Suprapubic skin (tissue), 4 donors: Measurements from ENCODE around the gene CCSER1. TPM values are rescaled to one million over a fixed set of nuclear protein-coding genes. Genes with fewer than 3 reads are reported as not detected.

Experiments
- DNase-seq, 2 donors: peaks; one replicate each; pipeline ENCODE4 v3.0.0-alpha.2; 2019; ENCODE audit warnings: low spot score in 2 of 2
- H3K27ac ChIP-seq: fragments of 200-600 bp; sonication (generic); one replicate; pipeline ENCODE4 v1.5.1; 2019
- H3K27me3 ChIP-seq: fragments of 200-600 bp; sonication (generic); one replicate; pipeline ENCODE4 v1.5.1; 2019
- H3K36me3 ChIP-seq: fragments of 200-600 bp; sonication (generic); one replicate; pipeline ENCODE4 v1.5.1; 2019
- H3K4me1 ChIP-seq: fragments of 200-600 bp; sonication (generic); one replicate; pipeline ENCODE4 v1.5.1; 2019
- H3K4me3 ChIP-seq: fragments of 200-600 bp; sonication (generic); one replicate; pipeline ENCODE4 v1.5.1; 2019; ENCODE audit warnings: mild to moderate bottlenecking
- H3K9me3 ChIP-seq: fragments of 200-600 bp; sonication (generic); one replicate; pipeline ENCODE4 v1.5.1; 2019
- EP300 ChIP-seq: sonication (generic); formaldehyde crosslinking; IDR thresholded peaks from one replicate; pipeline ENCODE4 v1.6.1; 2017; ENCODE audit warnings: antibody characterized with exemption
- POLR2A ChIP-seq, 2 donors: fragments of 450-650 bp; IDR thresholded peaks; one replicate each; pipeline ENCODE4 v1.6.1; 2017; ENCODE audit warnings: antibody characterized with exemption in 2 of 2, mild to moderate bottlenecking in 2 of 2, moderate library complexity in 2 of 2
- POLR2AphosphoS5 ChIP-seq, 3 donors: sonication (generic); formaldehyde crosslinking; IDR thresholded peaks; one replicate each; pipeline ENCODE4 v1.6.1; 2017; ENCODE audit warnings: antibody characterized with exemption in 3 of 3
- WGBS: methylation state at CpG from one replicate; pipeline ENCODE4 v1.1.5; 2018; 5-methylcytosine and 5-hydroxymethylcytosine counted together
- total RNA-seq, 4 donors: library from RNA; depleted of rRNA; stranded (reverse); fragments of >200 nt; gene quantifications; one replicate each; pipeline ENCODE4 v1.1.0, GENCODE V29; 2016
- TF ChIP-seq, protein P1 (sequence below), 2 donors: fragments of 200-600 bp in 1 of 2; fragments of 450-650 bp in 1 of 2; sonication (generic) in 1 of 2; IDR thresholded peaks; one replicate each; pipeline ENCODE4 v1.5.1; 2016 to 2019; ENCODE audit warnings: antibody characterized with exemption in 2 of 2, mild to moderate bottlenecking in 1 of 2, moderate library complexity in 1 of 2

The CCSER1 gene
- total RNA-seq, 4 donors from 2014 or later, result 6.7 to 39.5 (median 11.8) TPM

DNA sequence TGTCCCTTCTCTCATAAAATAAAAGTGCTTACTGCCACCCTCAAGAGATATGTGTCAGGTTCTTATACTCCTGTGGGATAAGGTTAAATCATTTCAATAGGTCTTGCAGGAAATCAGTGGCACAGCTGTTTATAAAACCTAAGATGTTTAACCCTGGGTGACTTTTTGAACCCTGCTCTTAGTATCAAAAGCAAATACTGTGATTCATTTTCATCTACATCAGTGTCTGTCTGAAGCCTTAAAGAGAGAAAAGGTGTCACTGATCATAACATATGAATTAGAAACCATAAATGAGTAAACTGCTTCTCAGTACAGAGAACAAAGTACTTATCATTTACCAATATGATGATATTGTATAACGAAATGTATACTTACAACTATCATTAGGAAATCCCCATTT, 59.0 kb downstream of the CCSER1 start:
- 62% methylated on average over 1 of the region's 1 CpG for WGBS
- no peaks in the 10 kb centered on the region for H3K9me3 ChIP-seq
- TF ChIP-seq EP300, result no peak
- H3K27me3 ChIP-seq, result no peaks in the 10 kb centered on the region
- H3K36me3 ChIP-seq, result no peaks in the 10 kb centered on the region
- no peaks in the 10 kb centered on the region for H3K4me1 ChIP-seq
- no peak for DNase-seq
- no peak overlapping the region for H3K4me3 ChIP-seq
- no peak overlapping the region for H3K27ac ChIP-seq

- no peaks in the 10 kb centered on the region for H3K27me3 ChIP-seq
- no peak for DNase-seq
- 65% methylated on average over 5 of the region's 5 CpGs for WGBS
- H3K36me3 ChIP-seq, result no peaks in the 10 kb centered on the region
- no peaks in the 10 kb centered on the region for H3K4me1 ChIP-seq
- H3K27ac ChIP-seq, result no peak overlapping the region
- no peaks in the 10 kb centered on the region for H3K9me3 ChIP-seq
- TF ChIP-seq EP300, result no peak
- TF ChIP-seq POLR2AphosphoS5 (IDR thresholded peaks at IDR 0.05), result no peak
- no peak for TF ChIP-seq POLR2A (IDR thresholded peaks at IDR 0.05)
- TF ChIP-seq, protein P1, sequence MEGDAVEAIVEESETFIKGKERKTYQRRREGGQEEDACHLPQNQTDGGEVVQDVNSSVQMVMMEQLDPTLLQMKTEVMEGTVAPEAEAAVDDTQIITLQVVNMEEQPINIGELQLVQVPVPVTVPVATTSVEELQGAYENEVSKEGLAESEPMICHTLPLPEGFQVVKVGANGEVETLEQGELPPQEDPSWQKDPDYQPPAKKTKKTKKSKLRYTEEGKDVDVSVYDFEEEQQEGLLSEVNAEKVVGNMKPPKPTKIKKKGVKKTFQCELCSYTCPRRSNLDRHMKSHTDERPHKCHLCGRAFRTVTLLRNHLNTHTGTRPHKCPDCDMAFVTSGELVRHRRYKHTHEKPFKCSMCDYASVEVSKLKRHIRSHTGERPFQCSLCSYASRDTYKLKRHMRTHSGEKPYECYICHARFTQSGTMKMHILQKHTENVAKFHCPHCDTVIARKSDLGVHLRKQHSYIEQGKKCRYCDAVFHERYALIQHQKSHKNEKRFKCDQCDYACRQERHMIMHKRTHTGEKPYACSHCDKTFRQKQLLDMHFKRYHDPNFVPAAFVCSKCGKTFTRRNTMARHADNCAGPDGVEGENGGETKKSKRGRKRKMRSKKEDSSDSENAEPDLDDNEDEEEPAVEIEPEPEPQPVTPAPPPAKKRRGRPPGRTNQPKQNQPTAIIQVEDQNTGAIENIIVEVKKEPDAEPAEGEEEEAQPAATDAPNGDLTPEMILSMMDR (IDR thresholded peaks at IDR 0.05), result no peak
- no peak overlapping the region for H3K4me3 ChIP-seq
These were observed 60.1 kb downstream of the CCSER1 start for GRCh38 chr4:90187148-90187884.

DNA sequence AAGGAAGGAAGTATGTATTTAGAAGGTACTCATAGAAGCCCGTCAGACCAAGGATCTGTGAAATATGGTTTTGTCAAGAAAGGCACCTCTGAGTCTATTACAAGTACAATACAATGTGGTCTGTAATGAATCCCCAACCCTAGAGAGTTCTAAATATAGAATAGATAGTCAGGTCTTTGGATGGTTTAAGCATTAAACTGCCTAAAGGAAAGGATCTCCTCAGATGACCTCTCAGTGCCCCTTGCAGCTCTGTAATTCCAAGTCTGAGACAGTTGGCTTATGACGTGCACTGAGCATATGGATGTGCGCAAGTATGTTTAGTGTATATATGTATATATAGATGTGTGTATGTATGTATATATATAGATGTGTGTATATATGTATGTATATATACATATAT, 62.0 kb downstream of the CCSER1 start:
- WGBS, result 76% methylated on average over 3 of the region's 3 CpGs
- TF ChIP-seq EP300 (no peak), POLR2A (IDR thresholded peaks at IDR 0.05) (no peak), POLR2AphosphoS5 (IDR thresholded peaks at IDR 0.05) (no peak)
- TF ChIP-seq, protein P1 (IDR thresholded peaks at IDR 0.05), result no peak
- no peaks in the 10 kb centered on the region for H3K27me3 ChIP-seq
- H3K4me3 ChIP-seq, result no peak overlapping the region
- no peak for DNase-seq
- H3K4me1 ChIP-seq, result no peaks in the 10 kb centered on the region
- H3K9me3 ChIP-seq, result no peaks in the 10 kb centered on the region
- H3K36me3 ChIP-seq, result no peaks in the 10 kb centered on the region
- H3K27ac ChIP-seq, result no peak overlapping the region

GRCh38 chr4:90189946-90190345, 62.8 kb downstream of the CCSER1 start:
- no peak for DNase-seq
- WGBS, result 88% methylated on average over 4 of the region's 4 CpGs
- Histone ChIP-seq H3K36me3 (no peaks in the 10 kb centered on the region), H3K4me3 (no peak overlapping the region), H3K4me1 (no peaks in the 10 kb centered on the region), H3K27ac (no peak overlapping the region), H3K27me3 (no peaks in the 10 kb centered on the region), H3K9me3 (no peaks in the 10 kb centered on the region)
- TF ChIP-seq POLR2A (IDR thresholded peaks at IDR 0.05), result no peak

DNA sequence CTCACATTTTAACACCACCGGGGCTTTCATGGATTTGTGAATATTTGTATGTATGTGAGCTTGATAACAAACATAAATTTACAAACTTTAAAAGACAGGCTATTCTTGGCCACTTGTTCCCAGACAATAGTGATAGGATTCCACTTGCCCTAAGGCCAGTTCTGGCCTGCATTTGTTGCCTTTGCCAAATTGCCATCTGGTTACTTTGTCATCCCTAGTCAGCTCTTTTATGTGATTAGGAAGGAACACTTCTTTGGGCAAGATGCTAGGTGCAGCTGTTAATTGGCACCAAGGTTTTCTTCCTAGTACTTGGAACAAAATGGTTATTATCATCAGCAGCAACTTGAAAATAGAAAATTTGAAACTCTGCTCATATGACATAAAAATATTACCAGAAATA, 63.3 kb downstream of the CCSER1 start:
- Histone ChIP-seq H3K4me1 (no peaks in the 10 kb centered on the region), H3K36me3 (no peaks in the 10 kb centered on the region), H3K27me3 (no peaks in the 10 kb centered on the region), H3K27ac (no peak overlapping the region), H3K4me3 (no peak overlapping the region), H3K9me3 (no peaks in the 10 kb centered on the region)
- no peak for DNase-seq
- TF ChIP-seq, protein P1 (IDR thresholded peaks at IDR 0.05), result no peak
- TF ChIP-seq EP300, result no peak
- no peak for TF ChIP-seq POLR2A (IDR thresholded peaks at IDR 0.05)
- no peak for TF ChIP-seq POLR2AphosphoS5 (IDR thresholded peaks at IDR 0.05)
- 100% methylated on average over 1 of the region's 1 CpG for WGBS

GRCh38 chr4:90198086-90198847, 71.1 kb downstream of the CCSER1 start:
- WGBS, result 90% methylated on average over 2 of the region's 2 CpGs
- no peak for TF ChIP-seq POLR2A (IDR thresholded peaks at IDR 0.05)
- TF ChIP-seq, protein P1 (IDR thresholded peaks at IDR 0.05), result no peak
- TF ChIP-seq POLR2AphosphoS5 (IDR thresholded peaks at IDR 0.05), result no peak
- TF ChIP-seq EP300, result no peak
- Histone ChIP-seq H3K27ac (no peak overlapping the region), H3K36me3 (no peaks in the 10 kb centered on the region), H3K9me3 (no peaks in the 10 kb centered on the region), H3K4me3 (no peak overlapping the region), H3K27me3 (no peaks in the 10 kb centered on the region), H3K4me1 (no peaks in the 10 kb centered on the region)
- no peak for DNase-seq
